Stomach (tissue), 9 donors: Measurements from ENCODE around the gene CRTAP. TPM values are rescaled to one million over a fixed set of nuclear protein-coding genes. Genes with fewer than 3 reads are reported as not detected.
"Not testable (repeated sequence)": the region's sequence is repeated elsewhere in the genome, so short reads cannot be mapped to it uniquely, and the experiment has no call there.

ENCODE experiments used
- DNase-seq, 2 donors: peaks; one replicate each; pipeline versions ENCODE4 v3.0.0 to v3.0.0-alpha.2; 2013 to 2019
- H3K27ac ChIP-seq, 5 donors: fragments of 200-600 bp in 4 of 5; sonication (generic) in 4 of 5; one replicate each; pipeline ENCODE4 v1.5.1; 2013 to 2019; ENCODE audit warnings: mild to moderate bottlenecking in 1 of 5, moderate library complexity in 1 of 5
- H3K27me3 ChIP-seq, 3 donors: fragments of 200-600 bp; sonication (generic); one replicate each; pipeline ENCODE4 v1.5.1; 2017 to 2019; ENCODE audit warnings: mixed run types in 1 of 3
- H3K36me3 ChIP-seq, 4 donors: fragments of 200-600 bp; sonication (generic); 1 replicate in 3 of 4; 2 replicates in 1 of 4; pipeline ENCODE4 v1.5.1; 2016 to 2019
- H3K4me1 ChIP-seq, 4 donors: fragments of 200-600 bp; sonication (generic); one replicate each; pipeline ENCODE4 v1.5.1; 2016 to 2019
- H3K4me3 ChIP-seq, 4 donors: fragments of 200-600 bp; sonication (generic) in 3 of 4; one replicate each; pipeline ENCODE4 v1.5.1; 2016 to 2019; ENCODE audit warnings: mild to moderate bottlenecking in 1 of 4
- H3K9me3 ChIP-seq, 4 donors: fragments of 200-600 bp; sonication (generic); one replicate each; pipeline ENCODE4 v1.5.1; 2016 to 2019
- EP300 ChIP-seq: sonication (generic); formaldehyde crosslinking; IDR thresholded peaks from one replicate; pipeline ENCODE4 v1.6.1; 2017; ENCODE audit warnings: antibody characterized with exemption
- POLR2A ChIP-seq, 4 donors: fragments of 450-650 bp; IDR thresholded peaks; one replicate each; pipeline ENCODE4 v1.6.1; 2016; ENCODE audit warnings: antibody characterized with exemption in 4 of 4, control low read depth in 2 of 4, mild to moderate bottlenecking in 1 of 4, moderate library complexity in 1 of 4
- POLR2AphosphoS5 ChIP-seq, 3 donors: sonication (generic); formaldehyde crosslinking; IDR thresholded peaks; one replicate each; pipeline ENCODE4 v1.6.1; 2016; ENCODE audit warnings: antibody characterized with exemption in 3 of 3
- WGBS, 5 donors: extraction: QIAGEN DNeasy Blood & Tissue Kit in 3 of 5; methylation state at CpG; one replicate each; pipeline versions ENCODE4 v1.1.5 to v1.1.7; 2013 to 2018; 5-methylcytosine and 5-hydroxymethylcytosine counted together
- intact Hi-C: fragments of 100-400 bp; cut with DNase I; formaldehyde crosslinking; loops from one replicate; pipeline ENCODE4 v1.15.1; 2023; ENCODE audit warnings: low total_unique reads
- polyA plus RNA-seq, 3 donors: library from polyadenylated mRNA; stranded (reverse); fragments of 200-250 nt; gene quantifications; one replicate each; pipeline ENCODE4 v1.2.3, GENCODE V29; 2013
- total RNA-seq, 5 donors: library from RNA; depleted of rRNA; stranded (reverse); fragments of >200 nt; gene quantifications; one replicate each; pipeline versions ENCODE4 v1.1.0 to v1.2.3, GENCODE V29; 2014 to 2016
- TF ChIP-seq, protein P1 (sequence below), 7 experiments: fragments of 450-650 bp in 4 of 7; fragments of 200-600 bp in 3 of 7; sonication (generic) in 3 of 7; IDR thresholded peaks; one replicate each; pipeline ENCODE4 v1.5.1; 2016 to 2019; ENCODE audit warnings: antibody characterized with exemption in 7 of 7, control low read depth in 2 of 7, mild to moderate bottlenecking in 1 of 7
- donor health status: healthy with polysubstance abuse.
- donor health status: Bipolar disorder and iron deficiency.
- donor health status: healthy.

CRTAP gene
- total and polyA plus RNA-seq, 8 donors, result 65.2 to 284 (median 96.5) TPM

DNA sequence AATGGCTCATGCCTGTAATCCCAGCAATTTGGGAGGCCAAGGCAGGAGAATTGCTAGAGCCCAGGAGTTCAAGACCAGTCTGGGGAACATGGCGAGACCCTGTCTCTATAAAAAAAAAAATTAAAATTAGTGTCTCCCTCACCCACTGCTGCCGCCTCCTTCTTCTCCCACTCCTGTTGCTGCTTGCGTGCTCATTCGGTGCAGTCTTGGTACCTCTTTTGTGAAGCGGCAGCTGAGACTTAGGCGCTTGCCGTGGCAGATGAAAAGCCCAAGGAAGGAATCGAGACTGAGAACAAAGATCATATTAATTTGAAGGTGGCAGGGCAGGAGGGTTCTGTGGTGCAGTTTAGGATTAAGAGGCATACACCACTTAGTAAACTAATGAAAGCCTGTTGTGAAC, 36.9 kb upstream of the CRTAP start:
- no peak for DNase-seq
- Histone ChIP-seq H3K4me3 (no peak overlapping the region), H3K9me3 (no peaks in the 10 kb centered on the region), H3K4me1 (peaks cover 0 to 26% (median 9%) of the 10 kb centered on the region in 4 donors), H3K36me3 (peaks cover 5 to 16% (median 11%) of the 10 kb centered on the region in 4 donors), H3K27ac (no peak overlapping the region), H3K27me3 (no peaks in the 10 kb centered on the region)
- WGBS, 5 donors, result 84 to 98% (median 97%) methylated on average over 8 of the region's 8 CpGs
- intact Hi-C loops, result loop anchor here (5.0 kb wide), 1 partner anchor 125 kb away; the partner anchor contains the start of gene CCR4
- TF ChIP-seq POLR2AphosphoS5 (IDR thresholded peaks at IDR 0.05), result no peak

DNA sequence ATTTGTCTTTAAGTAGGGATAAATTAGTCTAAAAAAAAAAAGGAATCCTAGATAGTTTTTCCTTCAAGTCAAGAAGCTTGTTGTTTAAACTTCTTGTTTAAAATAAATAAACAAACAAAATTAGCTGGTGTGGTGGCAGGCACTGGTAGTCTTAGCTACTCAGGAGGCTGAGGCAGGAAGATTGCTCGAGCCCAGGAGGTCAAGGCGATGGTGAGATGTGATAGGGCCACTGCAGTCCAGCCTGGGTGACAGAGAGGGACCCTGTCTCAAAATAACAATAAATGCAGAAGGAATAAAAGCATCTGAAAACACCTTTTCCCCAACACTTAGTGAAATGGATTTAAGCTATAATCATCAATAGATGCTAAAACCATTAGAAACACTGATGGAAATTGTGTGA, 35.8 kb upstream of the CRTAP start:
- Histone ChIP-seq H3K27me3 (no peaks in the 10 kb centered on the region), H3K36me3 (peaks cover 0 to 10% (median 7%) of the 10 kb centered on the region in 4 donors), H3K27ac (no peak overlapping the region), H3K9me3 (no peaks in the 10 kb centered on the region), H3K4me3 (no peak overlapping the region), H3K4me1 (peaks cover 0 to 16% (median 7%) of the 10 kb centered on the region in 4 donors)
- intact Hi-C loops, result loop anchor here (5.0 kb wide), 1 partner anchor 126 kb away; the partner anchor contains the start of gene CCR4
- no peak for DNase-seq
- TF ChIP-seq EP300, result no peak
- no peak for TF ChIP-seq POLR2A (IDR thresholded peaks at IDR 0.05)
- TF ChIP-seq POLR2AphosphoS5 (IDR thresholded peaks at IDR 0.05), result no peak
- TF ChIP-seq, protein P1, sequence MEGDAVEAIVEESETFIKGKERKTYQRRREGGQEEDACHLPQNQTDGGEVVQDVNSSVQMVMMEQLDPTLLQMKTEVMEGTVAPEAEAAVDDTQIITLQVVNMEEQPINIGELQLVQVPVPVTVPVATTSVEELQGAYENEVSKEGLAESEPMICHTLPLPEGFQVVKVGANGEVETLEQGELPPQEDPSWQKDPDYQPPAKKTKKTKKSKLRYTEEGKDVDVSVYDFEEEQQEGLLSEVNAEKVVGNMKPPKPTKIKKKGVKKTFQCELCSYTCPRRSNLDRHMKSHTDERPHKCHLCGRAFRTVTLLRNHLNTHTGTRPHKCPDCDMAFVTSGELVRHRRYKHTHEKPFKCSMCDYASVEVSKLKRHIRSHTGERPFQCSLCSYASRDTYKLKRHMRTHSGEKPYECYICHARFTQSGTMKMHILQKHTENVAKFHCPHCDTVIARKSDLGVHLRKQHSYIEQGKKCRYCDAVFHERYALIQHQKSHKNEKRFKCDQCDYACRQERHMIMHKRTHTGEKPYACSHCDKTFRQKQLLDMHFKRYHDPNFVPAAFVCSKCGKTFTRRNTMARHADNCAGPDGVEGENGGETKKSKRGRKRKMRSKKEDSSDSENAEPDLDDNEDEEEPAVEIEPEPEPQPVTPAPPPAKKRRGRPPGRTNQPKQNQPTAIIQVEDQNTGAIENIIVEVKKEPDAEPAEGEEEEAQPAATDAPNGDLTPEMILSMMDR (IDR thresholded peaks at IDR 0.05), result no peak
- 83 to 98% (median 92%) methylated on average over 2 of the region's 2 CpGs for WGBS, 5 donors

DNA sequence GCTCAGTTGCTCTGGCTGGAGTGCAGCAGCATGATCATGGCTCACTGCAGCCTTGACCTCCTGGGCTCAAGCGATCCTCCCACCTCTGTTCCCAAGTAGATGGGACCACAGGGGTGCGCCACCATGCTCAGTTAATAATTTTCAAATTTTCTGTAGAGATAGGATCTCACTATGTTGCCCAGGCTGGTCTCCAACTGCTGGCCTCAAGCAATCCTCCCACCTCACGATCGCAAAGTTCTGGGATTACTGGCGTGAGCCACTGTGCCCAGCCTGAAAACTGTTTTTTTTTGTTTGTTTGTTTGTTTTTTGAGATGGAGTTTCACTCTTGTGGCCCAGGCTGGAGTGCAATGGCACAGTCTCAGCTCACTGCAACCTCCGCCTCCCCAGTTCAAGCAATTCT, 34.0 kb upstream of the CRTAP start:
- WGBS, 5 donors, result 86 to 99% (median 97%) methylated on average over 6 of the region's 6 CpGs
- intact Hi-C loops, result loop anchor here (5.0 kb wide), 1 partner anchor 128 kb away; the partner anchor contains the start of gene CCR4

DNA sequence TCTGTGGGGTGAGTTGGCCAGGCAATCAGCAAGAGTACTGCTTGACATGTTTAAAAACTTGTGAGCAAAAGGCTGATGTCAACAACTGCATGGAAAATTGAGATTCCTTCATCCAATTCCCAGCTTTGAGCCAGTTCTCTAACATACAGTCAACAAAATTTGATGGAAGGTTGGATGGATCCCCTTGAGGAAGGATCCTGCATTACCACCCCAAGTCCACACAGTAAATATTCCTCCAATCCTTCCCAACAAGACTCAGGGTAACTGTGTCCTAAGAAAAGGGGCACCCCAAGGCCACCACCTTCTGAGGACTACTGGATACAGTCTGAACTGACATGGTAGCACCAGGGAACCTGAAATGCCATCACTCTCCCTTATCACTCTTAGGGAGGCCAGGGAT, 32.0 kb upstream of the CRTAP start:
- TF ChIP-seq POLR2A (IDR thresholded peaks at IDR 0.05) (no peak), EP300 (no peak), POLR2AphosphoS5 (IDR thresholded peaks at IDR 0.05) (no peak)
- TF ChIP-seq, protein P1 (IDR thresholded peaks at IDR 0.05), result no peak
- Histone ChIP-seq H3K4me1 (peaks cover 0 to 19% (median 2%) of the 10 kb centered on the region in 4 donors), H3K9me3 (no peaks in the 10 kb centered on the region), H3K4me3 (no peak overlapping the region), H3K27me3 (no peaks in the 10 kb centered on the region), H3K36me3 (peaks cover 0 to 3% (median under 1%) of the 10 kb centered on the region in 4 donors), H3K27ac (no peak overlapping the region)
- intact Hi-C loops, result no loop called here
- no peak for DNase-seq

More for the DNA sequence above, 34.0 kb upstream of the CRTAP start:
- peaks cover 0 to 14% (median 6%) of the 10 kb centered on the region in 4 donors for H3K4me1 ChIP-seq
- not testable (repeated sequence) for H3K9me3 ChIP-seq, H3K4me3 ChIP-seq, H3K36me3 ChIP-seq, H3K27me3 ChIP-seq, H3K27ac ChIP-seq, DNase-seq

DNA sequence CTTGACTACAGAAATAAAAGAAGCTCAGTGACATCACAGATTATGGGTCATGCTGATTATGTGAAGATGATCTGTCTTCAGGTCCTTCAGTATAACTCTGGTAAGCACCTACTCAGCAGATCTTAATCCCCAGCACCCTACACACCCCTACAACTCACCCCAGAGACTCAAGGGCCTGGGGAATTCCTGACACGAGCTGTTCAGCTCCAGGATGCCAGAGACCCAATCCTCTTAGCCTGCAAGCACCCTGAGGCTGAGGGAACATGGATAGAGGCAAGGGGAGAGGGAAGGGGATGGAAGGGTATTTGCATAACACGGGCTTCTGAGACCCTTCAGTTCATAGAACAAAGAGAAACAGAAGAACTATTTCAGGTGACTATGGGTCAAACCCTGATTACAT, 29.9 kb upstream of the CRTAP start:
- no peak for TF ChIP-seq POLR2AphosphoS5 (IDR thresholded peaks at IDR 0.05)
- no peak for TF ChIP-seq POLR2A (IDR thresholded peaks at IDR 0.05)
- no peak for TF ChIP-seq EP300
- TF ChIP-seq, protein P1 (IDR thresholded peaks at IDR 0.05), result no peak
- Histone ChIP-seq H3K36me3 (peaks cover 0 to 3% (median 0%) of the 10 kb centered on the region in 4 donors), H3K9me3 (no peaks in the 10 kb centered on the region), H3K27me3 (no peaks in the 10 kb centered on the region), H3K4me1 (peaks cover 0 to 22% (median 2%) of the 10 kb centered on the region in 4 donors), H3K4me3 (no peak overlapping the region), H3K27ac (no peak overlapping the region)
- no peak for DNase-seq
- intact Hi-C loops, result no loop called here
- WGBS, 5 donors, result 52 to 88% (median 68%) methylated on average over 2 of the region's 2 CpGs
